ENCODE measurements around the gene SIRT4. TPM values are rescaled to one million over a fixed set of nuclear protein-coding genes. Genes with fewer than 3 reads are reported as not detected.

Gene SIRT4
- total and polyA plus RNA-seq, 2 of the 4 experiments (the other 2 are of a cell fraction) = 0.87 to 2.0 TPM

DNA sequence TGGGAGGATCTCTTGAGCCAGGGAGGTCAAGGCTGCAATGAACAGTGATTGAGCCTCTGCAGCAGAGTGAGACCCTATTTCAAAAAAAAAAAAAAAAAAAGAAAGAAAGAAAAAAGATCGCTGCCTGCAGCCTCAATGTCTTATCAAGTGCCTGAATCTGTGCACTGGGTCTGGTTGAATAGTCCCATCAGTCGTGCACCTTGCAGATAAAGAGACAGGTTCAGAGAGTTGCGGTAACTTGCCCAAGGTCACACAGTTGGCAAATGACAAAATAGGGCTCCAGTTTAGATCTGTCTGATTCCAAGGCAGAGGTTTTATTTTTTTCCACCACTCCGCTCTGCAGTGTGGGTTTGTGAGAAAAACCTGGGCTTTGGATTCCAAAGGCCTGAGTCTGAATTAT, 26.1 kb downstream of the SIRT4 start:
- Histone ChIP-seq H4K91ac (ENCODE audit: insufficient read depth, low read depth, low read length) (no peak overlapping the region), H4K20me1 (ENCODE audit: insufficient read depth, low read length) (no peaks in the 10 kb centered on the region), H4K8ac (ENCODE audit: low read depth in 2 of 2, low read length in 2 of 2) (no peak overlapping the region), H3K4me3 (ENCODE audit: insufficient read depth, low read depth, low read length) (no peak overlapping the region), H2AK5ac (ENCODE audit: low read depth, low read length) (no peak overlapping the region), H3K56ac (ENCODE audit: extremely low read depth, insufficient read depth, low read length) (no peak overlapping the region), H3K4me2 (ENCODE audit: low read depth, low read length) (no peak overlapping the region), H3K9me1 (ENCODE audit: insufficient read depth, low read length) (no peaks in the 10 kb centered on the region), H3K79me1 (ENCODE audit: low read depth in 1 of 2, low read length in 2 of 2) (no peaks in the 10 kb centered on the region), H2BK15ac (ENCODE audit: low read depth, low read length) (no peak overlapping the region), H2BK20ac (ENCODE audit: low read depth, low read length) (no peak overlapping the region), H2BK5ac (ENCODE audit: low read depth, low read length, poor library complexity, severe bottlenecking) (no peak overlapping the region), H3K18ac (ENCODE audit: low read depth, low read length) (no peak overlapping the region), H3K4ac (ENCODE audit: low read depth, low read length) (no peak overlapping the region), H3K14ac (replicated peaks; ENCODE audit: low read depth, low read length) (no peak overlapping the region), H3K27me3 (ENCODE audit: control insufficient read depth, insufficient read depth, low read length) (peaks cover 13% of the 10 kb centered on the region; the same call in 1 of the 2 replicates), H3K4me1 (ENCODE audit: control insufficient read depth, insufficient read depth, low read length) (no peaks in the 10 kb centered on the region), H3K9me3 (ENCODE audit: control insufficient read depth, insufficient read depth, low read length) (no peaks in the 10 kb centered on the region), H3K23ac (ENCODE audit: low read depth, low read length) (no peak overlapping the region), H2BK120ac (ENCODE audit: low read depth, low read length) (no peak overlapping the region), H4K5ac (ENCODE audit: low read depth, low read length) (no peak overlapping the region), H3K27ac (ENCODE audit: insufficient read depth, low read length) (no peak overlapping the region), H2AFZ (replicated peaks; ENCODE audit: low read length, poor library complexity) (no peak overlapping the region), H2AK9ac (replicated peaks; ENCODE audit: low read depth, low read length, poor library complexity) (no peak overlapping the region), H3K9ac (ENCODE audit: low read depth, low read length) (no peak overlapping the region), H3K36me3 (ENCODE audit: control insufficient read depth, insufficient read depth, low read length) (no peaks in the 10 kb centered on the region)
- DNase-seq (no peak), ATAC-seq (ENCODE audit: low read depth) (no peak)
- TF ChIP-seq SMC3 (IDR thresholded peaks at IDR 0.05; ENCODE audit: low read depth, low read length) (no peak), CEBPB (IDR thresholded peaks at IDR 0.05; ENCODE audit: low read depth, low read length) (no peak), MAZ (IDR thresholded peaks at IDR 0.05; ENCODE audit: borderline replicate concordance, low read depth, low read length) (no peak), MXI1 (IDR thresholded peaks at IDR 0.05; ENCODE audit: borderline replicate concordance, low read depth, low read length) (no peak), RFX5 (IDR thresholded peaks at IDR 0.05; ENCODE audit: low read depth, low read length) (no peak), CHD1 (IDR thresholded peaks at IDR 0.05; ENCODE audit: low read depth, low read length) (no peak)
- dilution Hi-C loops (cut with HindIII; ENCODE audit: low sequenced_read_pairs, unreplicated experiment) = no loop called here
- no TSS peak for BruUV-seq (replicated peaks)
- POLR2A ChIA-PET (ENCODE audit: unreplicated experiment) = no interaction called here
- intact Hi-C loops (cut with micrococcal nuclease) = loop anchor here (5.0 kb wide), 2 partner anchors 384 to 434 kb away; partner anchors contain the start of gene UNC119B
- CTCF ChIA-PET = no interaction called here
- 69% methylated on average over 2 of the region's 4 CpGs; no CpG with 5 or more reads in 1 of the 2 experiments for WGBS, 2 experiments (ENCODE audit: extremely low coverage in 2 of 2, insufficient read length in 1 of 2)
- in situ Hi-C loops (cut with MboI; ENCODE audit: low sequenced_read_pairs) = loop anchor here (25.0 kb wide), 1 partner anchor 109 kb away; the partner anchor contains the start of genes COX6A1, GATC and TRIAP1
